22Rv1 (cell line): Measurements from ENCODE around the gene ITPK1.

Experiments used
- H3K27ac ChIP-seq: fragments of 450-650 bp; 2 replicates; pipeline ENCODE4 v1.5.1; 2017
- CTCF ChIP-seq: fragments of 450-650 bp; IDR thresholded peaks from 2 replicates; pipeline ENCODE4 v1.5.1; 2017; ENCODE audit warnings: mild to moderate bottlenecking
- ZFX ChIP-seq: fragments of 450-650 bp; IDR thresholded peaks from 2 replicates; pipeline ENCODE4 v1.6.1; 2017; ENCODE audit warnings: antibody characterized with exemption, borderline replicate concordance

Gene ITPK1

GRCh38 chr14:93061380-93062012 lies 54.2 kb downstream of the ITPK1 start:
- no peak overlapping the region for H3K27ac ChIP-seq
- TF ChIP-seq ZFX (no peak), CTCF (no peak)

GRCh38 chr14:93060841-93061240 lies 54.9 kb downstream of the ITPK1 start:
- no peak for TF ChIP-seq ZFX
- no peak overlapping the region for H3K27ac ChIP-seq

GRCh38 chr14:93059917-93060545 lies 55.7 kb downstream of the ITPK1 start:
- no peak overlapping the region for H3K27ac ChIP-seq
- no peak for TF ChIP-seq CTCF
- TF ChIP-seq ZFX = no peak

GRCh38 chr14:93059260-93059659 lies 56.5 kb downstream of the ITPK1 start:
- TF ChIP-seq ZFX (no peak), CTCF (no peak)

GRCh38 chr14:93057586-93058280 lies 58.0 kb downstream of the ITPK1 start:
- TF ChIP-seq ZFX = no peak
- TF ChIP-seq CTCF = no peak
- no peak overlapping the region for H3K27ac ChIP-seq

More at GRCh38 chr14:93059260-93059659, 56.5 kb downstream of the ITPK1 start:
- H3K27ac ChIP-seq = no peak overlapping the region

- no peak overlapping the region for H3K27ac ChIP-seq
- TF ChIP-seq ZFX (no peak), CTCF (no peak)
Observed at GRCh38 chr14:93056840-93057585, 58.7 kb downstream of the ITPK1 start.

- H3K27ac ChIP-seq = no peak overlapping the region
Observed at GRCh38 chr14:93056166-93056839, 59.4 kb downstream of the ITPK1 start.

More at GRCh38 chr14:93056166-93056839, 59.4 kb downstream of the ITPK1 start:
- no peak for TF ChIP-seq ZFX
- TF ChIP-seq CTCF = no peak
